GM12864 (cell line): Measurements from ENCODE around the gene SOX8.

Experiments
- DNase-seq: peaks from one replicate; pipeline ENCODE4 v3.0.0-alpha.2; 2011; ENCODE audit warnings: low read depth
- H3K4me3 ChIP-seq: 2 replicates; pipeline ENCODE4 v1.5.1; 2011; ENCODE audit warnings: mild to moderate bottlenecking, low read depth, low read length, control low read depth
- CTCF ChIP-seq: IDR thresholded peaks from 2 replicates; pipeline ENCODE4 v1.5.1; 2011; ENCODE audit warnings: low read depth, mild to moderate bottlenecking, moderate library complexity, low read length, control low read depth, inconsistent platforms; ENCODE audit errors: missing control alignments

Gene SOX8

DNA sequence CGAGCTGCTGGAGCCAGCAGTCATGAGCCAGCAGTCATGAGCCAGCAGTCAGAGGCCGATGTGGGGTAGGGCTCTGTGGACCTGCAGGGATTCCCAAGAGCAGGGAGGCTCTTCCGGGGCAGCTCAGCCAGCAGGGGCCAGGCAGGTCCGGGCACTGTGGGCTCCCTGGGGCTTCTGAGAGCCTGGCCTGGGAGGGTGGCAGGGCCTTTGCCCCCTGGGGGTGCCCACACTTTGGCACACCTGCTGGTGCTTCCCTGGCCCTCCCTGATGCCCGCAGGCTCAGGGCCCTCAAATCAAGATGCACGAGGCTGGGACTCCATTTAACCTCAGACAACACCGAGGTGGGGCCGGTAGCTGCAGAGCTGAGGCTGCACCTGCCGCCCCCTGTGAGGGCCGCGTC lies 18.1 kb downstream of the SOX8 start:
- DNase-seq, result no peak
- TF ChIP-seq CTCF, result no peak
- no peak overlapping the region for H3K4me3 ChIP-seq

DNA sequence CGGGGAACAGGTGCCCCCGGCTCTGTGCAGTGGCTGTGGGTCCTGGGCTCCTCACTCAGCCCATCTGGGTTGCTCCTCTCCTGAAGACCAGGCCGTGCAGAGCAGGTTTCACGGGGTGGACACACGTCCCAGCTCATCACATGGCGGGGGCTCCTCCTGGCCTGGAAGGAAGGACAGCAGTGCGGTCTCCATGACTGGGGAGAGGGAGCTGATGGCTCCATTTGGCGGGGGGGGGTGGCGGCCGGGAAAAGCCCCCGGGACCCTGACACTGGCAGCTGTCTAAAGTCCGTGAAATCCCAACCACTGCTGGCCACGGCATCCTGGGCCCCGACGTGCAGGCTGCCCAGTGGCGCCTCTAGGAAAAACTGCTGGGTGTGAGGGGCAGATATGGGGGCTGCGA lies 19.0 kb downstream of the SOX8 start:
- TF ChIP-seq CTCF, result no peak
- H3K4me3 ChIP-seq, result no peak overlapping the region
- DNase-seq, result no peak

DNA sequence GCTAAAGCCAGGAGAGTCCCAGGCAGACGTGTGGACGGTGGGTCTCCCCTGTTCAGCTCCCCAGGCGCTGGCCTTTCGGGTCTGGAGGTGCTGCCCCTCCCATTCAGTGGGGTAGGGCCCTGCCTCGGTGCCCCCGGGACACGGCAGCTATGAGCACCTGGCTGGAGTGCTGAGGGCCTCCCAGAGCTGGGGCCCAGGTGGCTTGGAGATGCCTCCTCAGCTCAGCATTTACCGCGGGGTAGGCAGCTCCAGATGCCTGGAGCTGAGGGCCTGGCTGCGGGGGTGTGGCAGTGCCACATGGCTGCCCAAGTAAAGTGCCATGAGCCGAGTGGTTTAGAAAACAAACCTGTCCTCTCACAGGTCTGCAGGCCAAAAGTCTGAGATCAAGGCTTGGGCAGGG lies 19.5 kb downstream of the SOX8 start:
- H3K4me3 ChIP-seq, result no peak overlapping the region
- TF ChIP-seq CTCF, result no peak
- no peak for DNase-seq

DNA sequence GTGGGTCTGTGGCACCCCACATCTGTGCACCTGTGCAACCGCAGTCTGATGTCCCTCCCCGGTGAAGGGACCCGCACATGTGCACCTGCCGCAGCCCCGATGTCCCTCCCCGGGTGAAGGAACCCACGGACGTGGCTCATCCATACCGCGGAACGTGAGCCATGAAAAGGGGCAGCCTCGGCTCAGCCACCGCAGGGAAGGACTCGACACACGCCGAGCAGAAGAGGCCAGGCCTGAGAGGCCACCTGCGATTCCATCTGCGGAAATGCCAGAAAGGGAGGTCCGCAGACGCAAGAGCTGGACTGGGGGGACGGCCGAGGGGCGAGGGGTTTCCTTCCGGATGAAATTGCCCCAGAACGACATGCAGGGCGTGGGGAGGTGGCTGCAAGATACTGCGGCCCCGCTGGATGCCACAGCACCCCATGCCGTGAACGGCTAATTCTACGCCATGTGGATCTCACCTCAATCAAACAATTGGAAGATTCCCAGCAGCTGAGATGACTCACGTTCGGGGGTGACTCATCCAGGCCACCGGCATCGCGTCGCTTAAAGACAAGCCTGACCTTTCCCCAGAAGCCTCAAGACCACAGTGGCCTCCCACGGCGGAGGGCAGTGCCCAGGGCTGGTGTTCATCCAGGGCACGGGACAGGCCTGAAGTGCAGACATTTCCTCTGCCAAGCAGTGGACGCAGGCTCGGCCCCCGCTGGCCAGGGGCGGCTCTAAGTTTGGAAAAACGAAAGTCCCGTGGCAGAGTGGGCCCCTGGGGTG lies 21.0 kb downstream of the SOX8 start:
- TF ChIP-seq CTCF, result no peak
- no peak overlapping the region for H3K4me3 ChIP-seq
- peak; percentile 8 for DNase-seq

GRCh38 chr16:1003391-1004347 lies 22.1 kb downstream of the SOX8 start:
- no peak for TF ChIP-seq CTCF
- H3K4me3 ChIP-seq, result no peak overlapping the region
- no peak for DNase-seq

DNA sequence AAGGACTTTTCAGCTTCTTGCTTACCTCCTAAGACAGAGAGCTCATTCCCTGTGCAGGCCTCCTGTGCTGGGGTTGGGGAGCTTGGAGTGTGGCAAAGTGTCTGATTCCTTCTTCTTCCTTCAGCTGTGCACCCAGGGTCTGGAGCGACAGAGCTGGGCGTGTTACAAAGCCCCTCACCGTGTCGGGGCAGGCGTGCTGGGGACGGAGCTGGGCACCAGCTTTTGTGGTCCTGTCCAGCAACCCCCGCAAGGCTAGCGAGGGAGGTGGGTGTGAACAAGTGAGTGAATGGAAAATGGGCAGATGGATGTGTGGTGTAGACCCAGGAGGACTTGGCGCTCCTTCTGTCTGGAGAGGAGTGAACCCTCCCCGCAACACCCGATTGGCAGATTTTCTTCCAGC lies 23.7 kb downstream of the SOX8 start:
- TF ChIP-seq CTCF, result no peak
- no peak overlapping the region for H3K4me3 ChIP-seq
- DNase-seq, result no peak

DNA sequence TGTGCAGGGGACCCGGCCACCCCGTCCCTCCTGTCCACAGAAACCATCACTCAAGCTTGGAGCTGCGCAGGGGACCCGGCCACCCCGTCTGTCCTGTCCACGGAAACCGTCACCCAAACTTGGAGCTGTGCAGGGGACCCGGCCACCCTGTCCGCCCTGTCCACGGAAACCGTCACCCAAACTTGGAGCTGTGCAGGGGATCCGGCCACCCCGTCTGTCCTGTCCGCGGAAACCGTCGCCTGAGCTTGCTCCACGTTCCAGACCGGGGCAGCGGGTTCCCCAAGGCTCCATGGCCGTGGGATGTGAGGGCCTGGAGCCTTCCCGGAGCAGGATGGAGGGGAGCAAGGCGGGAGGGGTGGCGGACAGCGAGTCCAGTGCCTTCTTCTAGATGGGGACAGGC lies 25.2 kb downstream of the SOX8 start:
- no peak for DNase-seq
- H3K4me3 ChIP-seq, result no peak overlapping the region
- no peak for TF ChIP-seq CTCF
